ENCODE results near the gene SLC25A33.
A peak's percentile ranks its signal among the peaks of the same experiment; 100 is the strongest.
"Not testable (repeated sequence)": the region's sequence is repeated elsewhere in the genome, so short reads cannot be mapped to it uniquely, and the experiment has no call there.

SLC25A33 gene, protein sequence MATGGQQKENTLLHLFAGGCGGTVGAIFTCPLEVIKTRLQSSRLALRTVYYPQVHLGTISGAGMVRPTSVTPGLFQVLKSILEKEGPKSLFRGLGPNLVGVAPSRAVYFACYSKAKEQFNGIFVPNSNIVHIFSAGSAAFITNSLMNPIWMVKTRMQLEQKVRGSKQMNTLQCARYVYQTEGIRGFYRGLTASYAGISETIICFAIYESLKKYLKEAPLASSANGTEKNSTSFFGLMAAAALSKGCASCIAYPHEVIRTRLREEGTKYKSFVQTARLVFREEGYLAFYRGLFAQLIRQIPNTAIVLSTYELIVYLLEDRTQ

DNA sequence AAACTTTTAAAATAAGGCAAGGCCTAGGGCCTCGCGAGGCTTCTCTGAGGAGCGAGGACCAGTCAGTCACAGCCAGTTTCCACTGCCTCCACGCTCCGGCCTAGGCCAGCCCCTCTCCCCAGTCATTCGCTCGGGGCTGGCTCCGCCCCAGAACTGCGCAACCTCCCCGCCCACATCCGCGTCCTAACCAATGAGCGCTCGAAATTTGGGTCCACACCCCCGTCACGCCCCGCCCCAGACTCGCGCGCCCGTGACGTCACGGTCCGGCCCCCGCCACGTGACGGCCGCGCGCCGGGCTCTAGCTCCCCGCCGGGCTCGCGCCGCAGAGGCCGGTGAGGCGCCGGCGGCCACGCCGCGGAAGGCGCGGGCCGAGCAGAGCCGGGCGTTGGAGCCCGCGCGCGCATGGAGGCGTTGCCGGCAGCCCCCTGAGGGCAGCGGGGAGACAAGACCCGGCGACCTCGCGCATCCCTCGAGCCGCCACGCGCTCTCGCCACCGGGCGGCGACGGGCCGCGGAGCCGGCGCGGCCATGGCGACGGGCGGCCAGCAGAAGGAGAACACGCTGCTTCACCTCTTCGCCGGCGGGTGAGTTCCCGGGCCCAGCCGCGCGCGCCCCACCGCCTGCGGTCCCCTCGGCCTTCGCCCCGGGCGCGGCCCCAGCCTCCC lies at the start of gene SLC25A33:
SLC25A33 (plus strand) TSS at position 301 of the 664 bp plus-strand sequence; CDS start at position 528, 227 bp downstream.
- peak; percentile 97 for DNase-seq

DNA sequence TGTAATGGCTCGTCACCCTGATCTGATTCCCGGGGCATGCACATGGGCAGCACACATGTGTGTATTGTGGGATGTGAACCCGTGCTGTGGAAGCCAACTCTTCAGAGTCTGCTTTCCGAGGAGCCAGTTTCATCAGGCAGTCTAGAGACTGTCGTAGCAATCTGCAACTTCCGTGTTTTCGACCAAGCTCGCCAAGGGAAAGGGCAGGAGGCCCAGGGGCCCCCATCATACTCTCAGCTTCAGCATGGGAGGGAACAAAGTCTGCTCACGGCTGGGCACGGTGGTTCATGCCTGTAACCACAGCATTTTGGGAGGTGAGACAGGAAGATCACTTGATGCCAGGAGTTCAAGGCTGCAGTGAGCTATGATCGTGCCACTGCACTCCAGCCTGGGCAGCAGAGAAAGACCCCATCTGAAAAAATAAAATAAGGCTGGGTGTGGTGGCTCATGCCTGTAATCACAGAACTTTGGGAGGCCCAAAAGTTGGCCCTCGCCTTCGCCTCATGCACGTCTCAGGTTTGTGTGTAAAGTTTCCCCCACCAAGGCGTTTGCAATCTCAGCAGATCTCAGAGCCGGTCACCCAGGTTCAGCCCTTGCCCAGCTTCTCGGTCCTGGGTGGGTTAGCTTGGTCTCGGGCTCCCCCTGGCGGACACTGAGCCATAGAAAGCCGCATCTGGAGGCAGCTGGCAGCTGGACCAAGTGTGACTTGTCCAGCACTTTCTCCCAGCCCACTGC lies 48.5 kb upstream of the SLC25A33 start:
- DNase-seq, result peak; percentile 86

DNA sequence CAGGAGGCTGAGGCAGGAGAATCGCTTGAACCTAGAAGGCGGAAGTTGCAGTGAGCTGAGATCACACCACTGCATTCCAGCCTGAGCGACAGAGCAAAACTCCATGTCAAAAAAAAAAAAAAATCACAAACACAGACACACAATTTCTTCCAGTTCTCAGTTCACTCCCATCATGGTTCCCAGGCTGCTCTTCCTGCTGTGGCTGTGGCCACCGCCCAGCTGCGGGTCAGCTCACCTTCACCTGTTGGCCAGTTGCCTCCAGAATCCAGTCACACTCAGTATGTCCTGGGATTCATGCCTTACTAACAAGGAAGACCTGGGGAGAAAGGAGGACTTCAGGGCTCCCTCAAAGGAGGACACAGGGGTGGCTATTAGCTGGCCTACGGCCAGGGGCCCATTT lies 45.9 kb upstream of the SLC25A33 start:
- DNase-seq, result no peak

DNA sequence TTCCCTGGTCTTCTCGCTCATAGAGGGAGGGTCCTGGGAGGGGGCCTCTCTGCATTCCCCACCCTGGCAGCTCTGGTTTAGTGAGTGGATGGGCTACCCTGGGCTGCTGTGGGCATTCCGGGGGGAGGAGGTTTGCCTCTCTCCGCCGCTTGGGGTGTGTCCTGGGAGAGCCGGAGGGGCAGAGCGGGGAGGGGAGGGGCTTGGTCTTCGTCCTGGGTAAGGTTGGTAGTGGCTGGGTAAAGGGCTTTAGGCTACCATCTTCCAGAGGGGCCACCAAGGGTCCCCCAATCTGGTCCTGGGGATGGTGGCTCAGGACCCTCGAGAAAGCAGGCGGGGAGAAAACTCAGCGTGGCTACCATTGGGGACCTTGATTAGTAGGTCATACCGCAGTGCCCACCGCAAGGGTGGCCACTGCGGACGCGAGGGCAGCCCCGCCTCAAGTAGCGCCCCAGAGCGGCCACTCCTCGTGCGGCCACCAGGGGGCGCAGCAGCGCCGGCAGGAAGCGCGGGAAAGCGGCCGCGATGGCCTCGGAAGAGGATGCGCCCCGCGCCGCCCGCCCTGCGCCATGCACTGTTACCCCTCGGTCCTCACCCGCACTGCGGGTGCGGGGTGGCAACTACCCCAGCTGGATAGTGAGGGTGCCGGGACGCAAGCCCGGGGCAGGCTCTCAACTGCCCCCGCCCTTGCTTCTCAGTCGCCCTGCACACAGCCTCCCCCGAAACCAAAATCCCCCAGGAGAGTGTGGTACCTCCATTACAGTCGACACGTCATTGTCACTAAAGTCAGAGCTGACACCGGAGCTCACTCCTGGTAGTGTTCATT lies 44.1 kb upstream of the SLC25A33 start:
- DNase-seq, result peak; percentile 58

DNA sequence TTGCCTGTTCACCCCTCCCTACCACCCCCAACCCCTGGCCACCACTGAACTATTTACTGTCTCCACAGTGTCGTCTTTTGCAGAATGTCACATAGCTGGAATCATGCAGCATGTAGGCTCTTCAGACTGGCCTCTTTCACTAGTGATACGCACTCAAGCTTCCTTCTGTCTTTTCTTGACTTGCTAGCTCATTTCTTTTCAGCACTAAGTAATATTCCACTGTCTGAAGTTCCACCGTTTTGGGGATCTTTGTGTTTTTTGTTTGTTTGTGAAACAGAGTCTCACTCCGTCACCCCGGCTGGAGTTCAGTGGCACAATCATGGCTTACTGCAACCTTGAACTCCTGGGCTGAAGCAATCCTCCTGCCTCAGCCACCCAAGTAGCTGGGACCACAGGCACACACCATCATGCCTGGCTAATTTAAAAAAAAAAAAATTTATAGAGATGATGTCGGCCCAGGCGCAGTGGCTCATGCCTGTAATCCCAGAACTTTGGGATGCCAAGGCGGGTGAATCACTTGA lies 43.4 kb upstream of the SLC25A33 start:
- no peak for DNase-seq

DNA sequence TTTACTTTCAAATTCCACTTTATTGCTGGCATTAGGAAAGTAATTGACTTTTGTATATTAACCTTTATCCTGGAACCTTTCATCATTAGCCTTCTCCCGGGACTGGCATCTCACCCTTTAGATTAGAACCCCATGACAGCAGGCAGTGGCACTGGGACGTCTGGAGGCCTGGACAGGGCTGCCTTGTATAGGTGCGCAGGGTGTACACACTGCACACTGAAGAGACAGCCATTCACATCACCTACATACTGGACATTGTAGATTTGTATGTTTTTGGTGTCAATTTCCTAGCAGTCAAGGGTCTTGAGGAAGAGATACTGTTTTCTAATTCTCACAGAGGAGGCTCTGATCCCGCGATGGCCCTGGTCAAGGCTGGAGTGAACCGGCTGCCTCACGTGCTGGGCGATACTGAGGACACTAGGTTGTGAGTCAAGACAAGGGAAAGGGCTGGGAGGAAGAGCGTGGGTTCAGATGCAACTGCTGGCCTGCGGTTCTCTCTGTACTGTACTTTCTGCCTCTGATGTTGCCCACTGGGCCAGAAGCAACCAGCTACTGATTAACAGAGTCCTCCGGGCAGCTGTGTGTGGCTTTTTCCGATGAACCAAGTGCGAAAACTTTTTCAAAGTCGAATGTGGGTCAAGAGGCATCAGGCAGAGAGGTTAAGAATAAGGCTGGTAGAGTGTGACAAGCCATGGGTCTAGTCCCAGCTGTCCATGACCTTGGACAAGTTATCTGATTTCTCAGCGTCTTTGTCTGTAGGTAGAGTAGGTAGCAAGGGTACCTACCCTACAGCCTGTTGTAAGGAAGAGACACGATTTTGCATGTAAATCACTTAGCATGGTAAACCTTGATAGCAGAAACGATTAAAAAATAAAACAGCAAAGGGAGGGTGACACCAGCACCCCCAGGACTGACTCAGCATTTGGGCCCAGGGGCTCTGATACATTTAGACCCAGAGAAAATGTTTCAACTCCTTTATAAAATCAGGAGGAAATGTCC lies 38.2 kb upstream of the SLC25A33 start:
- no peak for DNase-seq

DNA sequence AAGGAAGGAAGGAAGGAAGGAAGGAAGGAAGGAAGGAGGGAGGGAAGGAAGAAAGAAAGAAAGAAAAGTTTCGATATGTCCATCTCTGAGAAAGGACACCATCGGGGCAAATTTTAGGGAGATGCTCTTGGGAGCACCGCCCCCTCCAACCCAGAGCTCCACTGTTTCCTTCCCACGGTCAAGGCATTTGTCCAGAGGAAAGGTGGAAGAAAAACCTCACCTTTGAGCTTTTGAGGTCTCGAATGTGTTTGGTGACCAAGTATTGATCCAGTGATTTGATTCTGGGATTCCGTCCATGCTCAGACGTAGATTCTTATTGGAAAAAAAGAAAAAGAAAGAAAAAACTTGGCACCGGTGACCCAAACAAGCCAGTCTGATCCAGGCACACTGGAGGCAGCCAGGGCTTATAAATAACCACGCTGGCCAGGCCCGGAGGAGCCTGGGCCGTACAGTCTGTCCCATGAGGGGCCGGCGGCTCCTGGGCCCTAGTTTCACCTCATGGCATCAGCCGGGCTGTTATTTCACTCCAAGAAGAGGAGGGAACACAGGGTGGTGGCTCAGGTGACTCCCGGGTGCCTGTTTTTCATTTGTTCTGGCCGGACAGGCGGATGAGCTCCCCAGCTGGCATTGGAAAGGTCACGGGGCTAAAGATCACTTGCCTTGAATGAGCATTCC lies 36.1 kb upstream of the SLC25A33 start:
- no peak for DNase-seq

DNA sequence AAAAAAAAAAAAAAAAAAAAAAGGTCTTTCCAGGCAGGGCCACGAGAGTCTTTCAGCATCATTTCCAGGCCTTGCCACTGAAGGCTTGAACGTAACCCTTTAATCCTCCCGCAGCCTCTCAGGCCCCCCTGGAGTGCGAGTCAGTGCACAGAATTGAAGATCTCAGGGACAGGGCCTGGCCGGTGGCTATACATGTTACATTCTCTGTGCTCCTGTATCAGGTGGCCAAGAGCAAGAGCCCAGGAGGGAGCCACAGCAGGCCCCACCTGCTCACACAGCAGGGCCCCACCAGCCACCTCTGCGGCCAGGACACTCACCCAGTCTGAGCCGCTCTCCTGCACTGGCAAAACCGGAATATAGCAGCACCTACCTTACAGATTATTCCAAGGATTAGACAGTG lies 34.1 kb upstream of the SLC25A33 start:
- DNase-seq, result no peak

DNA sequence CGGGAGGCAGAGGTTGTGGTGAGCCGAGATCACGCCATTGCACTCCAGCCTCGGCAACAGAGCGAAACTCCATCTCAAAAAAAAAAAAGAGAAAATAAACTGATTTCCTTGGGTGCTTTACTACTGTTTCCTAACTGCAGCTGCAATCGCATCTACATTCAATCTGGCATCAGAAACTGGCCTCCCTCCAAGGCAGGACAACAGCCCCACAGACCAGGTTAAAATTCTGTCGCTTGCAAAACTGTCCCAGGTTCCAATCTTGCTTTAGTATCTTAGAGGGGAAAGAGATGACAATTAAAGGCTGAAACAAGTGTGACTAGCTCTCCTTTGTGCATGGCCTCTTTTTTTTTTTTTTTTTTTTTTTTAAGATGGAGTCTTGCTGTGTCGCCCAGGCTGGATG lies 32.4 kb upstream of the SLC25A33 start:
- no peak for DNase-seq

DNA sequence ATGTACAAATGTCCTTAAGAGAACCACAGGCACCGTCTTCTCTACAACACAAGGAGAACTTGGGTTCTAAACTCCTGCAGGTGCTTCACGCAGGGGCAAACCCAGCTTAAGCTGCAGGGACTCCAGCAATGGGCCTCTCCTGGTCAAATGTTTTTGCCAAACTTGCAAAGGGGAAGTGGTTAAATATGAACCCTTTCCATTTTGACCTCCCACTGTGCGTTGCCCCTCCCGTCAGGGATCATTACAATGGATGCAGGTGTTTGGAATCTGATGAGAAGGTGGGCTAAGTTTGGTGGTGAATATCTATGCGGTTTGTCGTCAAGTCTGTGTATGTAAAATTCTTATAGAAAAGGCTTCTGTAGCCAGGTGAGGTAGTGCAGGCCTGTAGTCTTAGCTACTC lies 29.1 kb upstream of the SLC25A33 start:
- DNase-seq, result no peak

DNA sequence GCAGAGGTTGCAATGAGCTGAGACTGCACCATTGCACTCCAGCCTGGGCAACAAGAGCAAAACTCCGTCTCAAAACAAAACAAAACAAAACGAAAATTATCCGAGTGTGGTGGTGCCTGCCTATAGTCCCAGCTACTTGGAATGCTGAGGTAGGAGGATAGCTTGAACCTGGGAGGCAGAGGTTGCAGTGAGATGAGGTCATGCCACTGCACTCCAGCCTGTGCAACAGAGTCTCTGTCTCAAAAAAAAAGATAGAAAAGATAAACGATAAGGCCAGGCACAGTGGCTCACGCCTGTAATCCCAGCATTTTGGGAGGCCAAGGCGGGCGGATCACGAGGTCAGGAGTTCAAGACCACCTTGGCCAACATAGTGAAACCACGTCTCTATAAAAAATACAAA lies 23.7 kb upstream of the SLC25A33 start:
- not testable (repeated sequence) for DNase-seq

DNA sequence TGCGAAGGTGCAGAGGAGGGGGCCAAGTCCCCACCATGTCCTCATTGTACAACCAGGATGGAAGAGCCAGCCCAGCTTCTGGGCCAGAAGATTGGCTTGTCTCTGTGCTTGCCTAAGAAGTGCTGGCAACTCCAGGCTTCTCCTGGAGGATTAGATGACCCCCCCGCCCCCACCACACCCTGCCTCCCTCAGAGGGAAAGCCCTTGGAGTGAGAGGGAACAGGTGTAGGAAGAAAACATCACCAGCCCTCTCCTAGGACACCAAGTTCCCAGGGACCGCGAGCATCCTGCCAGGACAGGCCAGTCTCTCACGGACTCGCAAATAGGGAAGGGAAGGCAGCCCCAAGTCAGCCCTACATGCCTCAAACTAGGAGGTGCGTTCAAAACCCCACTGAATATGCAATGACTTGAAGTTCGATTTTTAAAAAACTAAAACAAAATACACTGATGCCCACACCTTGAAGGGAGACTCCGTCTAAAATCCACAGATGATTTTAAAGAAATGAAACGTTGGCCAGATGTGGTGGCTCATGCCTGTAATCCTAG lies 20.7 kb upstream of the SLC25A33 start:
- DNase-seq, result no peak

DNA sequence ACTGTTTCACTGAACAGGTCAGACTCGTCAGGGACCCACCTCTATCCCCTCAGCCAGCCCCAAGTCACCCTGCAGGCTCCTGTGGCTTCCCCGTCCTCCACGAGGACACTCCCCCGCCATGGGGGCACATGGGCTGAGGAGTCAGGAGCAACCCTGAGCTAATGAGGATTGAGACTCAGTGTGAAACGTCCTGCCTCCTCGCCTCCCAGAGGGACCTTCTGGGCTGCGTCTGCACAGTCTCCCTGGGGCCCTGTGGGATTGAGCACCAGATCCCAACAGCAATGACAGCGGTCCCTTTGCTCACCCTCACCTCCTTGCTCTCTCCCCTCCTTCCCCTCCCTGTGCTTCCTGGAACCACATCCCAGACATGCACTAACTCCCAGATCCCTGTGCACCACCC lies 18.9 kb upstream of the SLC25A33 start:
- no peak for DNase-seq

DNA sequence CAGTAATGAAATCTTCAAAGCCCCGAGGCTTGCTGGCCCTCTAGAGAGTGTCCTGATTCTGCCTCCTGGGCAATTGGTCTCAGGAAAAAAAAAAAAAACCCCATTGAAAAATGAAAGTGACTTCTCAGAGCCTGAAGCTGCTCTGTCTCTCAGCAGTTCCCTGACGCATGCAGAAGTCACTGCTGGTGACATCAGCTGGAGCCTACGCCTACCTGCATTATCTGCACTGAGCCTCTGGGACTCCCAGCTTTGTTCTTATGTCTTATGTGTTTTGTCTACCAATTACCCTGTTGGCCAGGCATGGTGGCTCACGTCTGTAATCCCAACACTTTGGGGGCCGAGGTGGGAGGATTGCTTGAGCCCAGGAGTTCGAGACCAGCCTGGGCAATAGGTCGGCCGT lies 10.1 kb upstream of the SLC25A33 start:
- no peak for DNase-seq

DNA sequence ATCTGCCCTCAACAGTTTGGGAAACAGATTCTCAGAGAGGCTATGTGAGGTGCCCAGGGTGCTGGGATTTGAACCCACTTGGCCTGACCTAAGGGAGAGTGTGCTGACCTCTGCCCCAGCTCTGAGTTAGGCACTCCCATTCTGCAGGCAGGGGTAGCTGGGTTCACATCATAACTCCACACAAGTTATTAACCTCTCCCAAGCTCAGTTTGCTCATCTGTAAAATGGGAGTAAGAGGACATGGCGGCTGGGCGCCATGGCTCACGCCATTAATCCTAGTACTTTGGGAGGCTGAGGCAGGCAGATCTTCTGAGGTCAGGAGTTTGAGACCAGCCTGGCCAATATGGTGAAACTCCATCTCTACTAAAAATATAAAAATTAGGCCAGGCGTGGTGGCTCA lies 8.9 kb upstream of the SLC25A33 start:
- no peak for DNase-seq

DNA sequence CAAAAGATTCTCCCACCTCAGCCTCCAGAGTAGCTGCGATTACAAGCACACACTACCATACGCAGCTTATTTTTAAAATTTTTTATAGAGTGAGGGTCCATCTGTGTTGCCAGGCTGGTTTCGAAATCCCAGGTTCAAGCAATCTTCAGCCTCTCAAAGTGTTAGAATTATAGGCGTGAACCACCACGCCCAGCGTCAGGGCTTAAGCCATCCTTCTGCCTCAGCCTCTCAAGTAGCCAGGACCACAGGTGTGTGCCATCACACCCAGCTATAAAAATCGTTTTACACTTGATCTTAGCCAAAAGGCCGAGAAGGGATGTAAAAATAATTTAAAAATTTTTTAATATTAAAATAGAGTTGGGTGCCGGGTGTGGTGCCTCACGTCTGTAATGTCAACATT lies 4.3 kb upstream of the SLC25A33 start:
- no peak for DNase-seq

DNA sequence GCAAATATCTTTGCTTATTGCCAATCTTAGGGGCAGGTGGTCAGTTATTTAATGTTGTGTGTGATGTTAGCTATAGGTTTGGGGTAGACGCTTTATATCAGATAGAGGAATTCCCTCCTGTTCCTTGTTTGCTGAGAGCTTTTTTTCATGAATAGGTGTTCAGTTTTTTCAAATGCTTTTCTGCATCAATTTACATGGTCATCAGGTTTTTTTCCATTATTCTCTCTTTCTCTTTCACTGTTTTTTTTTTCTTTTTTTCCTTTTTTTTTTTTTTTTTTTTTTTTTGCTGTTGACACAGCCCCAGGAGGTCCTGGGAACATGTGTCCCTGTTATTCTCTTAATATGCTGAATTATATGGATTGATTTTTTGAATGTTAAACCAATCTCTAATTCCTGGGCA lies 3.0 kb upstream of the SLC25A33 start:
- no peak for DNase-seq

DNA sequence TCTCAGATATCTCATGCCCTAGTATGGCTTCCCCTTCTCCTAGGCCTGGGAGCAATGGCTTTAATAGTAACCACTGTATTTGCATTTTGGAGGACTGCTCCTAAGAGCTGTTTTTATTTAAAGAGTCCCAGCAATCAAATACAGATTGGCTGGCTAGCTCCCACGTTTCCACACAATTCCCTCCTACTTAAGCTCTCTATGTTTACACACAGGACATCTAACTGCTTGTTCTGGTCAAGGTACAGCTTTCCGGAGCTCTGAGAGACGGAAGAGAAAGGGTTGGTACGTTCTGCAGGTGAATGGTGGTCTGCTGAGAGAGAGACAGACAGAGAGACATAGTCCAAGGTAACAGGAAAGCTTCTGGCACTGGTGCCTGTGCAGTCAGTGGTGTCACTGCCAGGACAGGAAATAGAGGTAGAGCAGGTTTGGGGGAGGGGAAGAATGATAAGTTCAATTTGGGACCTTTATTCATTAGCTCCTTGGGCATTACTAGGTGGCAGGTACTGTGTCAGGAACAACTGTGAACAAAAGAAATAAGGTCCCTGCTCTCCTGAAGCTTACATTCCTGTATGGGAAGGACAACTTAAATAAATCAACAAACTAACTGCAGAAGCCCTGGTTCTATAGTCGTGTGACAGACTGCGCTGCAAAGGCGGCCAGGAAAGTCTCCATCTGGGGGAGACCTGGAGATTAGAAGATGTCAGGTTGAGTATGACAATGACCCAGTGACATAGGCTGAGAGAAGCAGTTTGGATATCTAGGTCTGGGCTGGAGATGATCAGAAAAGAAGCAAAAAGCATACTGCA lies 1.2 kb upstream of the SLC25A33 start:
- no peak for DNase-seq

DNA sequence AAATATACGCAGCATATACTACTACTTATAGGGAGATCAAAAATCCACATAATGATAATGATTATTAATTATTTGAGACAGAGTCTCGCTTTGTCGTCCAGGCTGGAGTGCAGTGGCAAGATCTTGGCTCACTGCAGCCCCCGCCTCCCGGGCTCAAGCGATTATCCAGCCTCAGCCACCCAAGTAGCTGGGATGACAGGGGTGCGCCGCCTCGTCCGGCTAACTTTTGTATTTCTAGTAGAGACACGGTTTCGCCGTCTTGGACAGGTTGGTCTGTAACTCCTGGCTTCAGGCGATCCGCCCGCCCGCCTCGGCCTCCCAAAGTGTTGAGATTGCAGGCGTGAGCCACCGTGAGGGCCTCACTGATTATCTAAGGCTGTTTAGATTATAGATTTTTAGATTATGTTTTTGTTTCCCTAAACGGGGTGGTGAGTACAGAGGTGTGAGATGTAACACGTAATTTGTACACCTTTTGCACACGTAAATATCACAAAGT lies 548 bp upstream of the SLC25A33 start:
- no peak for DNase-seq

All from activated CD4-positive, alpha-beta T cell treated with anti-CD3 and anti-CD28 coated beads, Interleukin-2, amount 50 U/mL, for 1 hour (primary cell).